Activated CD8-positive, alpha-beta memory T cell treated with anti-CD3 and anti-CD28 coated beads, Interleukin-2, amount 50 U/mL, for 24 hours (primary cell): ENCODE measurements around the gene PLS1.
A peak's percentile ranks its signal among the peaks of the same experiment; 100 is the strongest.
"Not testable (repeated sequence)": the region's sequence is repeated elsewhere in the genome, so short reads cannot be mapped to it uniquely, and the experiment has no call there.

ENCODE experiments used
- DNase-seq: peaks from one replicate; pipeline ENCODE4 v3.0.0-alpha.2; 2020; ENCODE audit errors: extremely low read depth

Gene PLS1

DNA sequence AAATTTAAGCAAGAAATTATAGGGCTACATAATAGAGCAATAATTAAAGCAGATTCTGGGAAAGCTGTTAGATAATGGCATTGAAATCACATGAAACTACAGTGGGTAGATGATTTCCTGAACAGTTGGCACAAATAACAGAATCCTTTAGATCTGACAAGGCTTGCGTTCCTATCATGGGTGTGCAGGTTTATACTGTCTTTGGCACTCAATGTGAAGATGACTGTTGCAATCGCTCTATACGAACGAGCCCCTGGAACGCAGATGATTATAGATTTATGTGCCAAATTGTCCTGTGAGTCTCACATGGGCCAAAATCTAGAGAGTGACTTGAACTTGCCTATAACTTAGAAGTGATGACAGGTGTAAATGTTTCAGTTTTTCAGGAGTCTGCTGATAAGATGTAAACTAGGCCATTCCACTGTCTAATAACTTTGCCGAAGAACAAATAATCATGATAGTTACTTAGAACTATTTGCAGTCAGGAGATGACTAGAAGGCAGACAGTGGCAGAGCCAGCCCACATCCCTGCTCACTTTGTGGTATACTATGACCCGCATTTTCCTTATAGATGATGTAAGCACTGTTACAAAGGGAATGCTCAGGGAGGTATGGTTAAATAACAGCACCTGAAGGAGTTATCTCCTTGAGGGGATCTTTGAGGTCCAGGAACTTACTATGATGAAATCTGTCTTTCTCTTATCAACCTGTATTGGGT lies 97.1 kb downstream of the PLS1 start:
- no peak for DNase-seq

DNA sequence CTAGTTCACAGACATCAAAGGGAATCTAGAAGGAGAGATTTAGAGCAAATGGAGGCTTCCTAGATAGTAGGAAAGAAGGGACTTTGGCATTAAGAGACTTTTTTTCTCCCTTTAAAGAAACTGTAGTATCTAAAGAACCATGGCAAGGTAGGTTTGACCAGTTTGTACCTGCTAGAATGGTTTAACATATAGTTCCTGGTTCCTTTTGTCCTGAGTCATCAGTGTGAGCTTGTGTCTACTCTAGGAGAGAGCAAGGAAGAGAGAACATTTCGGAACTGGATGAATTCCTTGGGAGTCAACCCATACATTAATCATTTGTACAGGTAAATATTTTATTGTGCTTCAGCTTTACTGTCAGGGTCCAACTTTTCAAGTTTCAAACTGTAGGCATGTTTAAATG lies 98.0 kb downstream of the PLS1 start:
- no peak for DNase-seq

GRCh38 chr3:142705198-142705597 lies 109.0 kb downstream of the PLS1 start:
- no peak for DNase-seq

DNA sequence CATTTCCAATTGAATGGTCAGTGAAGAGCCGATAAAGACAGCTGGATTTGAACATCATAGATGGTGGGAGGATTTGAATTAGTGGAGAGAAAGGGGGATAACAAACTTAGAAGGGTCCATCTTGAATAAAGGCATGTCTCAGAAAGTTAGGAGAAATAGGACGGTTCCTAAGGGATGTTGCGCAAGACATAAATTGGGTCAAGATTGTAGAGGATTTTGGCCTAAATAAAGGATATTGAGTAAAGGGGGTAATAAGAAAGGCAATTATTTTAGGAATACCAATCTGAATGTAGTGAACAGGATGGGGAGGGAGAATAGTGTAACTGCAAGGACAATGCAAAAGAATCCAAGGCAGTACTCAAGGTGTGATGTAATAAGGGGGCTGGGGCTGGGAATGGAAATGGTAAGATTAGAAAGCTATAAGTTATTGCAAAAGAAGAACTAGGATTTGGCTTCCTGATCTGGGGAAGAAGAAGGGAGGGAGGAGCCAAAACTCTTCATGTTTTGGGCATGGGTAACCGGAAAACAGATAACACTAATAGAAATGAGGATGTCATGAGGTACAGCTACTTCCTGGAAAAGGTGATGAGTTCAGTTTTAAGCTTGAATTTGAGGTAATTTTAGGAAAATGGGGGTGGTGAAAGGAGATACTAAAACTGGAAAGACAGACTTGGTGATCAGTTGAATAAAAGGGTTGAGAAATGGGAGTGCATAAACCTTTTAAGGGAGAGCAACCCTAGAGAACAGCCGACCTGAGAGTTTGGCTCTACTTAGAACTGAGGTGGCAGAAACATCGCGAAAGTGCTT lies 110.3 kb downstream of the PLS1 start:
- DNase-seq, result no peak

DNA sequence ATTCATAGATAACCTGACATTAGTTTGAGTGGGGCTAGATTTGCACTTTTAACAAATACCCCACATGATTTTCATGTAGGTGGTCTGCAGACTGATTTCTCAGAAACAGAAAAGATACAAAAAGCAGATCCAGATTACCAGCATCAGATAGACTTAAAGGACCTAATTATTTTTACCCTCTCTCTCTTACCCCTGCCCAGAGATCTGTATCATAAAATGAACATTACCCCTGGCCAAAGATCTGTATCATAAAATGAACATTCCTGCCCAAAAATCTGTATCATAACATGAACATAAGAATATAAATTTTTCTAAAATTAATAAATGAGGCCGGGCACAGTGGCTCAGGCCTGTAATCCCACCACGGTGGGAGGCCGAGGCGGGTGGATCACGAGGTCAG lies 113.0 kb downstream of the PLS1 start:
- no peak for DNase-seq

DNA sequence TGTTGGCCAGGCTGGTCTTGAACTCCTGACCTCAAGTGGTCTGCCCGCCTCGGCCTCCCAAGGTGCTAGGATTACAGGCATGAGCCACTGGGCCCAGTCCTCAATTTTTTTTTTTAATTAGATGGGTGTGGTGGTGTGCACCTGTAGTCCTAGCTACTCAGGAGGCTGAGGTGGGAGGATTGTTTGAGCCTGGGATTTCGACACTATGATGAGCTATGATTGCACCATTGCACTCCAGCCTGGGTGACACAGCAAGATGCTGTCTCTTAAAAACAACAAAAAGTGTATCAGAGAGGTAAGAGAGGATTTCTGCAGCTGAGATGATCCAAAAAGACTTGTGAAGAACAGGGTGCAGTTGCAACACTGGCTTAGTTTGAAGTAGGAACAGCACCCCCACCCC lies 118.7 kb downstream of the PLS1 start:
- DNase-seq, result not testable (repeated sequence)

GRCh38 chr3:142716102-142716501 lies 119.9 kb downstream of the PLS1 start:
- DNase-seq, result no peak

GRCh38 chr3:142723665-142723967 lies 127.4 kb downstream of the PLS1 start:
- DNase-seq, result no peak

GRCh38 chr3:142723968-142724681 lies 127.9 kb downstream of the PLS1 start, which contains the start of gene TRPC1:
TSS of gene TRPC1 (plus strand) at chr3:142724034. CDS start at chr3:142724560, 526 bp downstream.
- peak; percentile 46 for DNase-seq

DNA sequence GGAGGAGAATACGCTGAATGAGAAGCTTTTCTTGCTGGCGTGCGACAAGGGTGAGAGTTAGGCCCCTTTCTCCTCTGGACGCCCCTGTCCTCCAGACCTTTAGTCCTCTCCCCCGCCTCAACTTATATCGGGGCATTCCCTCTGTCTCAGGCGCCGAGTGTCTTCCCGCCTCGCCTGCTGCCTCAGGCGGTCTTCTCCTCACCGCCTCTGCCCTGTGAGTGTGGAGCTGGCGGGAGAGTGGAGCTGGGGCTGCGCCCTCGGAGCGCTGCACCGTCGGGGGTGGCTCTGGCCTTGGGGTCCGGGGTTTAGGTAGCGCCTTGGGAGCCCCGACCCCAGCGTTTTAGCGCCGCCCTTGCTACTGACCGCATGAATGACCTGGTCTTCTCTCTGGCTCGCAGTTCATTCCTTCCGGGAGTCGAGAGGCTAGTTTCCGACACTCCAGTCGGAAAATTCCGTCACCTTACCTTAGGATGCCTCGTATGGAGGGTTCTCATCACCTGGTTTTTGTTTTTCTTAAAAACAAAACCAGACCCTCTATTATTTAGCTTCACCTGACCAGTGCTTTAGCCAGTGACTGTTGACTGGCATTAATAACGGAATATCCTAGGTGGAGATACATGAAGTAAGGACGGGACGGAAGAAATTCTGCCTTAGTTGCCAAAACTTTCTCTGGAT lies 128.6 kb downstream of the PLS1 start:
- DNase-seq, result no peak

- DNase-seq, result no peak
These were observed 129.2 kb downstream of the PLS1 start for GRCh38 chr3:142725357-142725739.

DNA sequence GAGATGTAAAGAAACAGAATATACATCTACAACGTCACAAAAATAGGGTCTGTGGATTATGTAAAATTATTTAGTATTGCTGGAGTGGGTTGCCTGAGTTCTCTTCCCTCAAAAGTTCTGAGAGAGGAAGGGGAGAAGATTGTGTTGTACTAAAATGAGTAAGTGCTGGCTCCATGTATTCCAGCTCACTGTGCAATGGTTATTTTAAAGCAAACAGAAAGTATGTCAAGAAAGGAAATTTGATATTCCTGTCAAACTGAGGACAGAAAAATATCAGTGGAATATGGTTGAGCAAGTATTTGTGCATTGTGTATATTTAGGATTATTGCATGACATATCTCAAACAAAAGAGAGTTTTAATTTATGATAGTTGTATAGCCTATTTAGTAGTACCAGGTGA lies 129.8 kb downstream of the PLS1 start:
- DNase-seq, result no peak

DNA sequence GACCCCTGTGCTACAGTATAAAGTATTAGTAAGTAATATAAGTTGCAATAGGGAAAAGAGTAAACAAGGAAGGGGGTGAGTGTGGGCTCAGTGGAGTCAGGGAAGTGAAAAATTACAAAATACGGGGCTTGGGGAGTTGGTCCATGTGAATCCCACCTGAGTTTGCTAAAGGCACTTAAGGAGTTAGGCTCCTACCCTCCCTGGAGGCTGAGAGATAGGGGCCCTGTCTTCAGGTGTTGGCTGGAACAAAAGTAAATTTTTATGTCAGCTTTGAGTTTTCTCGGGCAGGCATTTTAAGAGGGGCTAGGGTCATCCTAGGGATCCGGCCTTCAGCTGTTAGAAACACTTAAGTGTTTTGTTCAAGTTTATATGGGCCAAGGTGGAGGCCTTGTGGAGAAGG lies 135.9 kb downstream of the PLS1 start:
- DNase-seq, result no peak

DNA sequence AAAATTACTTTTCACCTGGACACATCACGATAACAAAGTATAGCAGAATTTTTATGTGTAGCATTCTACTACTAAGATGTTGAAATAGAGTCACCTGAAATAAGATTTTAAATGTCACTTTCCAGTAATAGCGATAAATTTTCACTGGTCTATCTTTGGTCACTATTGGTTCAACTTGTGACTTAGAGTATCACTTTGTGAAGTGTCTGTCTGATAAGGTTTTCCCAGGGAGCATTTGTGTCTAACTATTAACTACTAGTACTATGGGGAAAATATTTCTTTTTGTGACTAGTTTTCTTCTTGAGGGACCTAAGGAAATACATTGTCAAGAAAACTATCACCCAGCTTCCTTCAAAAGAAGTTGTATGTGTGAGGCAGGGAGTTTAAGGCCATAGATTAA lies 138.6 kb downstream of the PLS1 start:
- no peak for DNase-seq

GRCh38 chr3:142735462-142735861 lies 139.3 kb downstream of the PLS1 start:
- DNase-seq, result no peak

DNA sequence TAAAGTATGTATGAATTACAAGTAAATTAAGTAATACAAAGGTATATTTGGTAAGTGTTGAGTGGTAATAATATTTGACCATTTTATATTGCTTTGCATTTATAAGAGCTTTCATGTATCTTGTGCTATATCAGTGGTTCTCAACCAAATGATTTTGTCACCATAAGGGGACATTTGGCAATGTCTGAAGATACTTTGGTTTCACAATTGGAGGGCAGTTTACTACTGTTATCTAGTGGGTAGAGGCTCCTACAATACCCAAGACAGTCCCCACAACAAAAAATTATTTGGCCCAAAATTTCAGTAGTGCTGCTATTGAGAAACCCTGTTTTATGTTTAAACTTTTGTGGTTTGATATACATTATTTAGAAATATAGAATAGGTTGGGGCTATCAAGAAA lies 142.2 kb downstream of the PLS1 start:
- DNase-seq, result no peak

DNA sequence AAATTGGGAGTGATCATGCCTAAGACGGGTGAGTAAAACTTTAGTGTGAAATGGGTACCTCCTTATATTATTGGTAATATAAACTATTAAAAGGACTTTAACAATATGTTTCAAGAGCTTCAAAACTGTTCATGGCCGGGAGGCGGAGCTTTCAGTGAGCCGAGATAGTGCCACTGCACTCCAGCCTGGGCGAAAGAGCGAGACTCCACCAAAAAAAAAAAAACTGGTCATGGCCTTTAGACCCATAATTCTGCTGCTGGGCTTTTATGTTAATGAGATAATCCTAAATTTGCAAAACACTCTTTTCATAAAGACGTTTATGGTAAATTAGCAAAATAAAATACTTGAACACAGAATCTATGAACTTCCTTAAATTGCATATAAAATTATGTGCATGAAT lies 150.5 kb downstream of the PLS1 start:
- DNase-seq, result no peak

GRCh38 chr3:142750531-142750930 lies 154.3 kb downstream of the PLS1 start:
- not testable (repeated sequence) for DNase-seq

DNA sequence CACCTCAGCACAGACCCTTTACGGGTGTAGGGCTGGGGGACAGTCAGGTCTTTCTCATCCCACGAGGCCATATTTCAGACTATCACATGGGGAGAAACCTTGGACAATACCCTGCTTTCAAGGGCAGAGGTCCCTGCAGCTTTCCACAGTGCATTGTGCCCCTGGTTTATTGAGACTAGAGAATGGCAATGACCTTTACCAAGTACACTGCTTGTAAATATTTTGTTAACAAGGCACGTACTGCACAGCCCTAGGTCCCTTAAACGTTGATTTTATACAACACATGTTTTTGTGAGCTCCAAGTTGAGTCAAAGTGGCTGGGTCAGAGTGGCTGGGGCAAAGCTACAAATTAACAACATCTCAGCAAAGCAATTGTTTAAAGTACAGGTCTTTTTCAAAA lies 156.4 kb downstream of the PLS1 start:
- not testable (repeated sequence) for DNase-seq

- no peak for DNase-seq
These were observed 158.3 kb downstream of the PLS1 start for GRCh38 chr3:142754494-142754893.
